T-cell (primary cell): ENCODE measurements around the gene TMEM169. TPM values are rescaled to one million over a fixed set of nuclear protein-coding genes. Genes with fewer than 3 reads are reported as not detected.
A peak's percentile ranks its signal among the peaks of the same experiment; 100 is the strongest.

Experiments
- ATAC-seq, 4 experiments: fragments of 200-7000 bp in 3 of 4; fragments of 150-1000 bp in 1 of 4; cut with Tn5 transposase; replicated peaks in 1 of 4; 1 replicate in 3 of 4; 2 replicates in 1 of 4; pipeline ENCODE4 v1.10.0; 2021; ENCODE audit warnings: moderate library complexity in 3 of 4, mild to moderate bottlenecking in 2 of 4, moderate number of reproducible peaks in 1 of 4
- CTCF ChIA-PET, 2 donors: fragments of 300-600 bp; sonication (Branson Sonifier 250); formaldehyde crosslinking; loops; one replicate each; lab custom pipeline; 2022; ENCODE audit warnings: antibody characterized with exemption in 2 of 2; lab: Charles Lee
- POLR2A ChIA-PET, 2 donors: fragments of 300-600 bp; sonication (Branson Sonifier 250); formaldehyde crosslinking; loops; one replicate each; lab custom pipeline; 2022; ENCODE audit warnings: antibody characterized with exemption in 2 of 2; lab: Charles Lee
- DNase-seq, 35 experiments: peaks; one replicate each; pipeline versions ENCODE4 v3.0.0 to v3.0.0-alpha.2; 2013 to 2023
- H3K27ac ChIP-seq: one replicate; pipeline ENCODE4 v1.5.1; 2013; ENCODE audit warnings: low read length
- H3K27me3 ChIP-seq, 2 experiments: replicated peaks in 1 of 2; 1 replicate in 1 of 2; 2 replicates in 1 of 2; pipeline versions ENCODE4 v1.6.1 to v1.7.0; 2013; ENCODE audit warnings: low read length in 1 of 2, mixed read lengths in 1 of 2; ENCODE audit not compliant: control insufficient read depth in 2 of 2, insufficient read depth in 2 of 2; ENCODE audit errors: extremely low read depth in 1 of 2
- H3K36me3 ChIP-seq, 2 donors: 1 replicate in 1 of 2; 2 replicates in 1 of 2; pipeline versions ENCODE4 v1.6.1 to v1.7.0; 2013; ENCODE audit warnings: low read length in 1 of 2; ENCODE audit not compliant: control insufficient read depth in 2 of 2, insufficient read depth in 1 of 2; ENCODE audit errors: extremely low read depth in 1 of 2
- H3K4me1 ChIP-seq, 2 experiments: 1 replicate in 1 of 2; 2 replicates in 1 of 2; pipeline versions ENCODE4 v1.6.1 to v1.7.0; 2013; ENCODE audit warnings: low read length in 2 of 2, mixed read lengths in 1 of 2; ENCODE audit not compliant: insufficient read depth in 2 of 2, control insufficient read depth in 1 of 2; ENCODE audit errors: extremely low read depth in 1 of 2
- H3K4me3 ChIP-seq, 2 donors: 1 replicate in 1 of 2; 2 replicates in 1 of 2; pipeline versions ENCODE4 v1.5.1 to v1.7.0; 2013; ENCODE audit warnings: mild to moderate bottlenecking in 2 of 2, low read length in 1 of 2, moderate library complexity in 1 of 2; ENCODE audit not compliant: control insufficient read depth in 1 of 2; ENCODE audit errors: extremely low read depth in 1 of 2
- H3K9me3 ChIP-seq: 2 replicates; pipeline ENCODE4 v1.7.0; 2013
- H3K27ac Mint-ChIP-seq, 2 donors: one replicate each; pipeline ENCODE4 v1.8.0; 2020 to 2021; ENCODE audit warnings: mild to moderate bottlenecking in 2 of 2, mixed read lengths in 2 of 2
- H3K27me3 Mint-ChIP-seq, 2 donors: one replicate each; pipeline ENCODE4 v1.8.0; 2021 to 2022; ENCODE audit warnings: mixed read lengths in 2 of 2
- H3K36me3 Mint-ChIP-seq: one replicate; pipeline ENCODE4 v1.8.0; 2021; ENCODE audit warnings: mixed read lengths
- H3K4me1 Mint-ChIP-seq, 3 donors: one replicate each; pipeline ENCODE4 v1.8.0; 2020 to 2022; ENCODE audit warnings: mixed read lengths in 3 of 3, mild to moderate bottlenecking in 1 of 3
- H3K4me3 Mint-ChIP-seq, 3 donors: one replicate each; pipeline ENCODE4 v1.8.0; 2020 to 2022; ENCODE audit warnings: mild to moderate bottlenecking in 3 of 3, mixed read lengths in 3 of 3, moderate library complexity in 3 of 3
- H3K9me3 Mint-ChIP-seq, 3 donors: one replicate each; pipeline ENCODE4 v1.8.0; 2020 to 2022; ENCODE audit warnings: mixed read lengths in 3 of 3
- WGBS: methylation state at CpG from one replicate; pipeline ENCODE4 v1.1.5; 2013; ENCODE audit warnings: missing lambda C conversion rate; ENCODE audit not compliant: insufficient coverage; 5-methylcytosine and 5-hydroxymethylcytosine counted together
- total RNA-seq, 35 experiments: library from RNA in 6 of 35; stranded (reverse) in 6 of 35; fragments of 120-200 nt in 1 of 35; gene quantifications; one replicate each; pipeline versions ENCODE4 v1.2.1 to v1.2.4 and lab custom pipeline; 2013 to 2026

The TMEM169 gene, protein sequence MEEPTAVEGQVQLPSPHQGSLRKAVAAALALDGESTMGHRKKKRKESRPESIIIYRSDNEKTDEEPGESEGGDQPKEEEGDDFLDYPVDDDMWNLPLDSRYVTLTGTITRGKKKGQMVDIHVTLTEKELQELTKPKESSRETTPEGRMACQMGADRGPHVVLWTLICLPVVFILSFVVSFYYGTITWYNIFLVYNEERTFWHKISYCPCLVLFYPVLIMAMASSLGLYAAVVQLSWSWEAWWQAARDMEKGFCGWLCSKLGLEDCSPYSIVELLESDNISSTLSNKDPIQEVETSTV
- total RNA-seq (1 to 10 TPM; 1.8 to 4.3 (median 3.1) TPM), total RNA-seq (lab: John Stamatoyannopoulos, UW) (0.06 to 7.6 (median 1.7) reads per million in 29 experiments)
- total RNA-seq (2013), result 3.9 TPM

DNA sequence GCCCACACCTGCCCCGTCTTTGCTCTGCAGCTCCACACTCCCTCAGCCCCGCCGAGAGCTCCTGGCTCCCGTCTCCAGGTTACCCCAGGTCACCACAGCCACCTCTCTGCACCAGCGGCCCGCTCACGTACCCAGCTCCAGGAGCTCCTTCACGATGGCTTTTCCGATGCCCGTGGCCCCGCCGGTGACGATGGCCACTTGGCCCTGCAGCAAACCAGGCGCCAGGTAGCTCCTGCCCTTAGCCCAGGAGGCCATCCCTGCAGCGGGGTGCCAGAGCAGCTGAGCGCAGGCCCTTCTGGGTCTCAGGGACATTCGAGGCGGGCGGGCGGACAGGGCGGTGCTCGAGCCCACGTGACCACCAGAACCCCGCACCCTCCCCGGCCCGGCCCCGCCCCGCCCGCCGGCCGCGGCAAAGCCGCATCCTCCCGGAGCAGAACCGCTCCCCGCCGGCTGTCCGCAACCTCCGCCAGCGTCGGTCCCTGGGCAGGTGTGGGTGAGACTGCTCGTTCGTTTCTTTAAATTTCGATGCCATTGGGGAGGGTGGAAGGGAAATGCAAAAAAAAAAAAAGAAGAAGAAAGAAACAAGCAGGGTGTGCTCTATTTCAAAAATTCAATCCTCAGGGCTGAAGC is at the start of gene TMEM169, which contains the start of gene PECR:
Gene TMEM169, plus strand, starts transcription at position 433 of the 630 bp plus-strand sequence. CDS start 14,045 bp downstream, outside the sequence.
Gene PECR, minus strand, starts transcription at position 323 of the 630 bp plus-strand sequence. Its CDS starts 68 bp downstream, at position 255.
- Histone ChIP-seq H3K9me3 (no peaks in the 10 kb centered on the region), H3K4me3 (peak within 1 kb of the TSS; percentile 59 to 97), H3K4me1 (peaks cover 34 to 53% of the 10 kb centered on the region in 2 experiments), H3K36me3 (no peaks in the 10 kb centered on the region), H3K27ac (peak within 1 kb of the TSS; percentile 75), H3K27me3 (no peaks in the 10 kb centered on the region)
- ChIA-PET CTCF (interaction anchor here (0.6 to 1.7 kb wide), 9 partner anchors 11 to 60 kb away, joined by 3 to 9 read pairs (median 4); no protein-coding TSS in a partner anchor), POLR2A (interaction anchor here (0.6 to 0.7 kb wide), 3 partner anchors 33 to 512 kb away, joined by 3 to 4 read pairs (median 4); no protein-coding TSS in a partner anchor)
- peak; percentile 32 to 79 (median 60) for DNase-seq
- H3K9me3 Mint-ChIP-seq, result no peaks in the 10 kb centered on the region
- peak within 1 kb of the TSS; percentile 95 to 98 for H3K27ac Mint-ChIP-seq
- peaks cover 58 to 66% (median 64%) of the 10 kb centered on the region in 3 donors for H3K4me1 Mint-ChIP-seq
- peak; percentile 86 to 88 (median 86) for ATAC-seq
- H3K36me3 Mint-ChIP-seq, result peaks cover 3% of the 10 kb centered on the region
- H3K27me3 Mint-ChIP-seq, result no peaks in the 10 kb centered on the region
- WGBS, result 0% methylated on average over 29 of the region's 44 CpGs
- H3K4me3 Mint-ChIP-seq, result peak within 1 kb of the TSS; percentile 89 to 99 (median 93)

DNA sequence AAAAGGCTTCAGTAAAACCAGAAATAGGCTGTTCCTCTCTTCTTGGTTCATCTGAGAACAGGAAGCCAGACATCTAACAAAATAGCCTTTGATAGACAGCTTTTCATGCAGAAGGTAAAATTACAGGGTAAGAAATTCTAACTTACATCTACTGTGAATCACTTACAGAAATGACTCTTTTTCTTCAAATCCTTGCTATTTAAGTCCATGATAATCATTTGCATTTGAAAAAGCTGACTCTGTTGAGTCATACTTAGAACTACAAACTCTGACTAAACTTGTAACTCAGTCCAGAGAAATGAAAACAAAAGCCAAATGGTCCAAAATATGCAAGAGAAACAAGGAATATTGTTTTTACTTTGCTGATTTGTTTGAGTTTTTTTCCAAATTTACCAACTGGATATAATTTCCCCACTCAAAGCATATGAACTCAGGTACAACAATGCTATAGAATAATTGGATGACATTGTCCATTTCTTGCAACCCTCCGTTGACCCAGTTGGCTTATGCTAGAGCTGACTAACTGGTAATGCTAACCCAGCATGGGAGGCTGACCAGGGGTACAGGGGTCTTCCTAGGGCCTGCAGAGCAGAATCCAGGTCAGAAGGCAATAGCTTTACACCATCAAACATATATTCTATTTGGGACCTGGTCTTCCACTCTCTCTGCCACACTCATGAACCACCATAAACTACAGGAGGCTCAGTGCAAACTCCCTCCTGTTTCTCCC is 49.6 kb upstream of the TMEM169 start:
- peaks cover 0 to 20% of the 10 kb centered on the region in 2 donors for H3K36me3 ChIP-seq
- no peaks in the 10 kb centered on the region for H3K27me3 ChIP-seq
- H3K27ac Mint-ChIP-seq, result peak overlapping the region; percentile 12 to 35
- H3K27me3 Mint-ChIP-seq, result no peaks in the 10 kb centered on the region
- CTCF ChIA-PET, result interaction anchor here (0.6 to 3.0 kb wide), 20 partner anchors 8 to 635 kb away, joined by 3 to 12 read pairs (median 4); no protein-coding TSS in a partner anchor
- peak overlapping the region in 1 of 3 donors; percentile 9 for H3K4me3 Mint-ChIP-seq
- H3K36me3 Mint-ChIP-seq, result peaks cover 22% of the 10 kb centered on the region
- ATAC-seq (peak in 1 of 4 experiments; percentile 27), DNase-seq (no peak)
- H3K9me3 Mint-ChIP-seq, result no peaks in the 10 kb centered on the region
- POLR2A ChIA-PET, result no interaction called here
- H3K4me3 ChIP-seq, result no peak overlapping the region
- peaks cover 12 to 25% (median 15%) of the 10 kb centered on the region in 3 donors for H3K4me1 Mint-ChIP-seq
- WGBS, result 83% methylated on average over 1 of the region's 1 CpG
- no peak overlapping the region for H3K27ac ChIP-seq
- H3K9me3 ChIP-seq, result no peaks in the 10 kb centered on the region
- H3K4me1 ChIP-seq, result peaks cover 4% of the 10 kb centered on the region in 2 experiments

DNA sequence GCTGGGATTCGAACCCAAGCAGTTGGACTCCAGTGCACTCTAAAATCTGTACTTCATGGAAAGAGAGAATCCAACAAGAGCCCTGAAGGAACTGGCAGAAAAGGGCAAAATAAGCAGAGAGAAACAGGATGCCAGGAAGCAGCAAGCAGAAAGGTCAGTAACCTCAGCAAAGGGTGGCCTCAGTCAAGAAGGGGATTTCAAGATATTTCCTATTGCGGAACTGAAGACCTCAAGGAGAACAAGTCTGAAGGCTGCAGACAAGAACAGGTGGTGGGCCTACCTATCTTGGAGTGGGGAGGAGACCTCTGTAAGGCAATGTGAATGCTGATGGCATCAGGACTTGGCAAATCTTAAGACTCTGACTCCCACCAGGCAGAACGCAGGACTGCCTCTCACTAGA is 48.3 kb upstream of the TMEM169 start:
- no peak for DNase-seq
- peaks cover 12 to 25% (median 15%) of the 10 kb centered on the region in 3 donors for H3K4me1 Mint-ChIP-seq
- Histone ChIP-seq H3K27ac (no peak overlapping the region), H3K36me3 (peaks cover 0 to 25% of the 10 kb centered on the region in 2 donors), H3K27me3 (no peaks in the 10 kb centered on the region), H3K4me1 (peaks cover 4% of the 10 kb centered on the region in 2 experiments), H3K9me3 (no peaks in the 10 kb centered on the region), H3K4me3 (no peak overlapping the region)
- H3K36me3 Mint-ChIP-seq, result peaks cover 22% of the 10 kb centered on the region
- no peaks in the 10 kb centered on the region for H3K9me3 Mint-ChIP-seq
- H3K27ac Mint-ChIP-seq, result no peak overlapping the region
- POLR2A ChIA-PET, result no interaction called here
- H3K4me3 Mint-ChIP-seq, result no peak overlapping the region
- ATAC-seq, result no peak
- 93% methylated on average over 3 of the region's 3 CpGs for WGBS
- no peaks in the 10 kb centered on the region for H3K27me3 Mint-ChIP-seq
- CTCF ChIA-PET, result interaction anchor here (0.5 to 3.0 kb wide), 20 partner anchors 10 to 1415 kb away, joined by 3 to 12 read pairs (median 4); partner anchors contain the start of genes MREG (in 2 of the 2), PECR (in 1 of the 2) and TMEM169 (in 1 of the 2)

DNA sequence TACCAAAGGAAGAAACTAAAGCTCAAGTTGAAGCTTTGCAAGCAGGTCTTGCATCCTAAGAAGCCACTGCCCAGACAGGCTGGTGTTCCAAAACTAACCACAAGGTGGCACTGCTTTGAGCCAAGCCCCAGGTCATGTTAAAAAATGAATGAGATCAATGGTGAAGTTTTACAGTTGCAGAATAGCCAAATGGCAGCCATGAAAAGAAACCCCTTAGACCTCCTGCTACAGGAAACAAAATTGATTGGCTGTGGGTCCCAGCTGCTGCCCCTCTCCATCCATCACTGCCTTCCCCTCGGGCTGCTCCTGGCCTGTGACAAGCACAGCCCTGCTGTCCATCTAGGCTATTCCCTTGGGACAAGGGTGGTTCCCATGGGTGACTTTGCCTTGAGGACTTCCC is 47.7 kb upstream of the TMEM169 start:
- WGBS, result 100% methylated on average over 1 of the region's 1 CpG
- no peak overlapping the region for H3K4me3 Mint-ChIP-seq
- H3K27ac Mint-ChIP-seq, result no peak overlapping the region

DNA sequence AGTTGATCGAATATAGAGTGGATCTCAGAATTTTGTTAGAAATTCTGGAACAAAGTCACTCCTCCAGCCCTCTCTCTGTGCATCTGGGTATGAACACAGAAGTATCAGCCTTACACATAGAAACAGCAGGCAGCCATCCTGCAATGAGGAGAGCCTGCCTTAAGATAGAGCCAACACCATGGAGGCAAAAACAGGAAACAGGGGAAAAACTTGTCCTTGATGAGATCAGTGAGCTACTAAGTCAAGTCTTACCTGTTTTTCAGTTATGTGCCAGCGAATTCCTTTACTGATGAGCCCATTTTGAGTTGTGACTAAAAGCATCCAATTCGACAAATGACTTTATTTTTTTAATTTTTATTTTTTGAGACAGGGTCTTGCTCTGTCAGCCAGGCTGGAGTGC is 41.8 kb upstream of the TMEM169 start:
- Histone ChIP-seq H3K36me3 (peaks cover 4 to 62% of the 10 kb centered on the region in 2 donors), H3K4me3 (no peak overlapping the region), H3K9me3 (no peaks in the 10 kb centered on the region), H3K27ac (no peak overlapping the region), H3K4me1 (no peaks in the 10 kb centered on the region), H3K27me3 (no peaks in the 10 kb centered on the region)
- Mint-ChIP-seq H3K27me3 (no peaks in the 10 kb centered on the region), H3K36me3 (peaks cover 31% of the 10 kb centered on the region), H3K27ac (no peak overlapping the region), H3K4me1 (no peaks in the 10 kb centered on the region), H3K4me3 (no peak overlapping the region), H3K9me3 (no peaks in the 10 kb centered on the region)
- ChIA-PET CTCF (no interaction called here), POLR2A (no interaction called here)
- DNase-seq (no peak), ATAC-seq (no peak)
- WGBS, result 100% methylated on average over 1 of the region's 3 CpGs

More for the DNA sequence above, 47.7 kb upstream of the TMEM169 start:
- Mint-ChIP-seq H3K4me1 (peaks cover 12 to 25% (median 15%) of the 10 kb centered on the region in 3 donors), H3K9me3 (no peaks in the 10 kb centered on the region), H3K27me3 (no peaks in the 10 kb centered on the region), H3K36me3 (peaks cover 22% of the 10 kb centered on the region)
- no peaks in the 10 kb centered on the region for H3K27me3 ChIP-seq
- H3K4me1 ChIP-seq, result peaks cover 4% of the 10 kb centered on the region in 2 experiments
- ChIA-PET CTCF (interaction anchor here (0.6 to 3.0 kb wide), 14 partner anchors 10 to 633 kb away, joined by 3 to 12 read pairs (median 4); partner anchors contain the start of genes MREG (in 2 of the 2), PECR (in 1 of the 2) and TMEM169 (in 1 of the 2)), POLR2A (no interaction called here)
- peak; percentile 72 to 83 (median 80) for ATAC-seq
- no peak overlapping the region for H3K27ac ChIP-seq
- H3K9me3 ChIP-seq, result no peaks in the 10 kb centered on the region
- H3K36me3 ChIP-seq, result peaks cover 0 to 26% of the 10 kb centered on the region in 2 donors
- no peak overlapping the region for H3K4me3 ChIP-seq
- peak; percentile 30 to 85 (median 67) for DNase-seq
